A375 (cell line): ENCODE results near the gene HPX. TPM values are rescaled to one million over a fixed set of nuclear protein-coding genes. Genes with fewer than 3 reads are reported as not detected.

Experiments
- total RNA-seq: library from RNA; depleted of rRNA; stranded (reverse); fragments of >200 nt; shearing (Covaris generic); gene quantifications from 2 replicates; pipeline ENCODE4 v1.2.3, GENCODE V29; 2014; rRNA removed

Gene HPX, protein sequence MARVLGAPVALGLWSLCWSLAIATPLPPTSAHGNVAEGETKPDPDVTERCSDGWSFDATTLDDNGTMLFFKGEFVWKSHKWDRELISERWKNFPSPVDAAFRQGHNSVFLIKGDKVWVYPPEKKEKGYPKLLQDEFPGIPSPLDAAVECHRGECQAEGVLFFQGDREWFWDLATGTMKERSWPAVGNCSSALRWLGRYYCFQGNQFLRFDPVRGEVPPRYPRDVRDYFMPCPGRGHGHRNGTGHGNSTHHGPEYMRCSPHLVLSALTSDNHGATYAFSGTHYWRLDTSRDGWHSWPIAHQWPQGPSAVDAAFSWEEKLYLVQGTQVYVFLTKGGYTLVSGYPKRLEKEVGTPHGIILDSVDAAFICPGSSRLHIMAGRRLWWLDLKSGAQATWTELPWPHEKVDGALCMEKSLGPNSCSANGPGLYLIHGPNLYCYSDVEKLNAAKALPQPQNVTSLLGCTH
- 0.45 and 0.53 TPM in 2 replicates for total RNA-seq

DNA sequence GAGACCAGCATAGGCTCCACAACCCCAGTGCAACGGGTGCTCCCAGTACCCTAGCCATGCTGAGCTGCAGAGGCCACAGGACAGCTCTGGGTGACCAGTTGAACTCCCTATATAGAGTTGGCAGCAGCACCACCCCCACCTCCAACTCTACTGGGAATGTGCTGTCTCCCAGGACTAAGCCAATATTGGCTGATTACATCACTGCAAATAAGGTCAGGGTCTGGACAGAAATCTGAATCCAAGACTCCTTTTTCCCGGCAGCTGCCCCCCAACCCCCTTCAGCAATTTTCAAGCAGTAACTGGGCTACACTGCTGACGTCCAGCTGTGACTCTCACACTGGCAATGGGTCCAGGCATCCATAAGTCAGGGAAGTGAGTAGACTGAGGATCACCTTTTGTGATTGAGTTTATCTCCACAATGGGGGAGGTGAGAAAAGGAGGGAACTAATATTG, at the start of gene HPX:
Gene HPX, minus strand, starts transcription at position 82 of the 453 bp plus-strand sequence. Its CDS starts 24 bp downstream, at position 58.

DNA sequence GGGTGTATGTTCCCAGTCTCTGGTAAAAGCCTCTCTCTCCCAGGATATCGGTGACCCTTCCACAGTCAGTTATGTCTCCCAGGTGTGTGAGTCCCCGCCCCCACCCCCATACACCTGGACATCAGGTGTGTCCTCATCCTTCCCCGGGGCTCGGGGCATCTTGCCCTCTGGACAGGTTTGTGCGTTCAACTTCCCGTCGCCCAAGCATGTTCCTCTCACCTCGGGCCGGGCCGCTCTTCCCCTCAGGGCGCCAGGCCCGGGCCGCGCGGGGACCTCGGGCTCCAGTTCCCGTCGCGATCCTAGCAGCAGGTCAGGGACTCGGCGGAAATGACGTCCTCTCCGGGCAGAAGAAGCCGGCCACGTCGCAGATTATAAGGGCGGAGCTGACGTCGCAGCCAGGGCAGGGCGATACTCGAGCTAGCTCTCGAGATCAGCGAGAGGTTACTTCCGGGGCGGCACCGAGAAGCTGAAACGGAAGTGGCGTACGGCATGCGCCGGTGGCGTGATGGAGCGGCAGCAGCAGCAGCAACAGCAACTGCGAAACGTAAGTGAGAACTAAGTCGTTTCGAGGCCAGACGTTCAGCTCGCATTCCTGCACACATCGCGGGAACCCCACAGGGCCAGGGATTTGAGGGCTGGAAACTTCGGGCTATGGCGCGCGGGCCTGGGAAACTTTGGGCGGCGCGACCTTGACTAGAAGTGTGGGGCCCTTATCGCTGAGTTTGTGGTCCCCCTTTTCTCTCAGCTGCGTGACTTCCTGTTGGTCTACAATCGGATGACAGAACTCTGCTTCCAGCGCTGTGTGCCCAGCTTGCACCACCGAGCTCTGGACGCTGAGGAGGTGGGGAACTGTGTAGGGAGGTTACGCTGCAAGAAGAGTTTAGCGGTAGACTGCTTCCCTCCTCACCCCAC, 40.5 kb upstream of the HPX start, which contains the start of the genes ARFIP2 and TIMM10B:
Gene ARFIP2, minus strand, starts transcription at position 320 of the 912 bp plus-strand sequence. CDS start 910 bp downstream, outside the sequence.
Gene TIMM10B, plus strand, starts transcription at position 490 of the 912 bp plus-strand sequence. Its CDS starts 16 bp downstream, at position 506.

DNA sequence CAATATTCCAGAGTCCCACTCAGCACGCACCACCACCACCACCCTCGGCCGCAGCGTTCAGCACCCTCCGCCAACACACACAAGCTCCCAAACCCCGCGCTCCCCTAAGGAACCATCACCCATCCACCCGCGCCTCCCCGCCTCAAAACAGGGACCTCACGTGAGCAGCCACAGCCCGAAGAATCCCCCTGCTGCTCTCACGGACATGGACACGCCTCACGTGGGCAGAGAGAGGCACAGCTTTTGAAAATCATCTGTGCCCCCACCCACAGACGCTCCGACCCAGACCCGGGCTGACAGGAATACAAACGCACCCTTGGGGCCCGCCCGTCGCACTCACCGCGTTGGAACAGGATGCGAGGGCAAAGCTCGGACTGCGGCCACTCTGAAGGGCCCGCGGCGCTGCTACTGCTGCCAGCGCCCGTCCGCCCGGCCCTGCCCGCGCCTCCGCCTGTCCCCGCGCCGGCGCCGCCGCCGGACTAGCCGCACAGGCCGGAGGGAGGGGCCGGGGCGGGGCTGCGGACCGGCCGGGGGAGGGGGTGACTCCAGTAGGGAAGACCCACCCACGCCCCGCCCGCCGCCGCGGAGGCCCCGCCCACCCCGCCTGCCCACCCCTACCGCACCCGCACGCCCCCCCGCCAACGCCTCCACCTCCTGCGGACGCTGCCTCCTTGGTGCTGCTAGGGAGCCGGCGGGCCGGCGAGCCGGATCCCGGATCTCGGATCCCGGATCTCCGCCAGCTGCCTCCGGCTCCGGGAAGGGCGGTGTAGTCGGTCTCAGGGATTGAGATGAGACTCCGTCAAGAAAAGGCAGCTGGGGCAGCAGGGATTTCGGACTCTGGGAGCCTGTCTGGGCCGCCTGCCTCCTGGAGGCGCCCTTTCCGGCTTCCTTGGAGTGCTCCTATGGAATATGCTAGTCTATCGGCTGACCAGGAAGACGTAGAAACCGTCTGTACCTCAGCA, 32.9 kb upstream of the HPX start, which contains the start of gene TRIM3:
Gene TRIM3, minus strand, starts transcription at position 491 of the 962 bp plus-strand sequence. CDS start 8,246 bp downstream, outside the sequence.

DNA sequence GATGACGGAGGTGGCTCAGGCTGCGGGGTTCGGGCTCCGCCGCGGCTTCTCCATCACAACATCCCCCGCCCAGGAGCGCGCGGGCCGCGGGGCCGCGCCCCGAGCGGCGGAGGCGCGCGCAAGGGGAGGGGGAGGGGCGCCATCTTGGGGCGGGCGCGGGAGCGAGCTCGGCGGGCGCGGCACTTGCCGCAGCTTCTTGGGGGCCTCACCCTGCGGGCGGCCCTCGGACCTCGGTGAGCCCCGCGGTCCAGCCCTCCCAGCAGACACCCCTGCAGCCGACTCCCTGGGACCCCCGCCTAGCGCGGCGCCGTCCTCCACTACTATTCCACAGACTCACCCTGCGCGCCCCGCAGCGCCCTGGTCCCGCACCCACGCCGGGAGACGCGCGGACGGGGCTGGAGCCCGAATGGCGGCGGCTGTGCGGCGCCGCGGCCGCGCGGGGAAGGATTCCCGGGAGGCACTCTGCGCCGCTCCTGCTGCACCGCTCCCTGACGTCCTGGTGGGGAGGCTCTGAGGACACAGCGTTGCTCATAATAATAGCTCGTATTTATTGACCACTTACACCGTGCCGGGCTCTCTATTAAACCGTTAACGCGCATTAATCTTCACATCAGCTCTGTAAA, 21.7 kb downstream of the HPX start, which contains the start of gene APBB1:
Gene APBB1, minus strand, starts transcription at position 86 of the 623 bp plus-strand sequence. CDS start 7,747 bp downstream, outside the sequence.

DNA sequence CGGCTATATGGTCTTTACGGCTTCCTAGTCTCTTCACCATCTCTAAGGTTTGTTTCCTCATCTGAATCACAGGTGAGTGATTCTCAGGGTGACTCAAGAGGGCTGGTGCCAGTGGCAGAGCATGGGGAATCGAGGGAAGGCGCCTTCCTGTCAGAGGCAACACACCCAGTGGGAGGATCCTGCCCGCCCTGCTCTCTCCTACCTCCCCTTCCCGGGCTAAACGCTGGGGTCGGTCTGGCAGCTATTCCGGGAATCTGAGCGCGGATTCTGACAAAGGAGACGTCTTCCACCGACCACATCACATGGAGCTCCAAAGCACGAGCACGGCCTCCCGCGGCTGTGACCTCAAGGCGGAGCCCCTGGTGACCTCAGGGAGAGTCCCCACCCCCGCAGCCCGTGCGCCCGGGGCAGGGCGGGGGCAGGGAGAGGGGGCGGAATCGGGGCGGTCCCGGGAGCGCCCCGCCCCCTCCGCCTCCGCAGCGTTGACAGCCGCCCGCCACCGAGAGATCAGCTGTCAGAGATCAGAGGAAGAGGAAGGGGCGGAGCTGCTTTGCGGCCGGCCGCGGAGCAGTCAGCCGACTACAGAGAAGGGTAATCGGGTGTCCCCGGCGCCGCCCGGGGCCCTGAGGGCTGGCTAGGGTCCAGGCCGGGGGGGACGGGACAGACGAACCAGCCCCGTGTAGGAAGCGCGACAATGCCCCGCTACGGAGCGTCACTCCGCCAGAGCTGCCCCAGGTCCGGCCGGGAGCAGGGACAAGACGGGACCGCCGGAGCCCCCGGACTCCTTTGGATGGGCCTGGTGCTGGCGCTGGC, 50.7 kb downstream of the HPX start, which contains the start of gene SMPD1:
Gene SMPD1, plus strand, starts transcription at position 570 of the 813 bp plus-strand sequence. Its CDS starts 125 bp downstream, at position 695.

Other genes starting within 250 kb of the HPX start
- gene OR52W1, start 241.8 kb downstream of the HPX start, total RNA-seq, result not detected in 2 replicates
- not detected in 2 replicates for gene C11orf42, start 235.4 kb downstream of the HPX start, total RNA-seq
- gene FHIP1B, start 206.4 kb downstream of the HPX start, total RNA-seq, result 11.0 and 25.3 TPM in 2 replicates
- not detected in 2 replicates for gene CNGA4, start 201.9 kb downstream of the HPX start, total RNA-seq
- not detected in 2 replicates for gene CCKBR, start 181.1 kb downstream of the HPX start, total RNA-seq
- gene CAVIN3, start 120.5 kb downstream of the HPX start, total RNA-seq, result 237 and 269 TPM in 2 replicates
- gene SMPD1, start 50.5 kb downstream of the HPX start, total RNA-seq, result 10.2 and 10.3 TPM in 2 replicates
- gene APBB1, start 21.9 kb downstream of the HPX start, total RNA-seq, result 20.5 and 23.3 TPM in 2 replicates
- gene TRIM3, start 33.0 kb upstream of the HPX start, total RNA-seq, result 12.4 TPM in 2 replicates
- gene ARFIP2, start 40.3 kb upstream of the HPX start, total RNA-seq, result 72.9 and 85.0 TPM in 2 replicates
- gene TIMM10B, start 40.5 kb upstream of the HPX start, total RNA-seq, result 24.4 and 34.9 TPM in 2 replicates
- 12.2 and 12.9 TPM in 2 replicates for gene DNHD1, start 56.3 kb upstream of the HPX start, total RNA-seq
- gene RRP8, start 162.6 kb upstream of the HPX start, total RNA-seq, result 14.3 and 18.4 TPM in 2 replicates
- 64.3 and 66.9 TPM in 2 replicates for gene ILK, start 162.8 kb upstream of the HPX start, total RNA-seq
- 126 and 155 TPM in 2 replicates for gene TAF10, start 171.2 kb upstream of the HPX start, total RNA-seq
- gene TPP1, start 178.4 kb upstream of the HPX start, total RNA-seq, result 11.5 and 14.2 TPM in 2 replicates
- 0.90 and 1.1 TPM in 2 replicates for gene DCHS1, start 214.8 kb upstream of the HPX start, total RNA-seq
- gene MRPL17, start 242.4 kb upstream of the HPX start, total RNA-seq, result 74.3 and 78.2 TPM in 2 replicates